ENCODE data around the gene TTYH2. TPM values are rescaled to one million over a fixed set of nuclear protein-coding genes. Genes with fewer than 3 reads are reported as not detected.

The TTYH2 gene
- total and polyA plus RNA-seq, 9 donors = 9.8 to 43.1 (median 18.9) TPM

- TF ChIP-seq POLR2A (IDR thresholded peaks at IDR 0.05) (no peak), CTCF (IDR thresholded peaks at IDR 0.05) (no peak), EP300 (IDR thresholded peaks at IDR 0.05) (no peak)
- Histone ChIP-seq H3K27me3 (no peaks in the 10 kb centered on the region), H3K9me3 (no peaks in the 10 kb centered on the region), H3K4me3 (no peak overlapping the region), H3K4me1 (ENCODE audit: insufficient read depth) (no peaks in the 10 kb centered on the region), H3K27ac (no peak overlapping the region), H3K36me3 (no peaks in the 10 kb centered on the region)
- no peak for DNase-seq
- intact Hi-C loops (cut with DNase I) = no loop called here
- WGBS, 3 donors = 68 to 73% (median 70%) methylated on average over 8 of the region's 8 CpGs
These were observed 38.8 kb downstream of the TTYH2 start for GRCh38 chr17:74252211-74252610.

- TF ChIP-seq POLR2A (IDR thresholded peaks at IDR 0.05) (no peak), EP300 (IDR thresholded peaks at IDR 0.05) (no peak), CTCF (IDR thresholded peaks at IDR 0.05) (no peak)
- intact Hi-C loops (cut with DNase I) = no loop called here
These were observed 39.7 kb downstream of the TTYH2 start for GRCh38 chr17:74253036-74253435.

GRCh38 chr17:74257311-74257710 is 43.9 kb downstream of the TTYH2 start:
- intact Hi-C loops (cut with DNase I) = no loop called here
- H3K4me3 ChIP-seq = no peak overlapping the region
- 87 to 88% (median 88%) methylated on average over 10 of the region's 10 CpGs for WGBS, 3 donors
- H3K27me3 ChIP-seq = no peaks in the 10 kb centered on the region
- no peak overlapping the region for H3K27ac ChIP-seq
- H3K36me3 ChIP-seq = no peaks in the 10 kb centered on the region
- DNase-seq = no peak
- no peaks in the 10 kb centered on the region for H3K4me1 ChIP-seq (ENCODE audit: insufficient read depth)
- TF ChIP-seq EP300 (IDR thresholded peaks at IDR 0.05) (no peak), POLR2A (IDR thresholded peaks at IDR 0.05) (no peak), CTCF (IDR thresholded peaks at IDR 0.05) (no peak)
- H3K9me3 ChIP-seq = no peaks in the 10 kb centered on the region

More at GRCh38 chr17:74253036-74253435, 39.7 kb downstream of the TTYH2 start:
- Histone ChIP-seq H3K27ac (no peak overlapping the region), H3K36me3 (no peaks in the 10 kb centered on the region), H3K4me1 (ENCODE audit: insufficient read depth) (no peaks in the 10 kb centered on the region), H3K4me3 (no peak overlapping the region), H3K27me3 (no peaks in the 10 kb centered on the region), H3K9me3 (no peaks in the 10 kb centered on the region)
- DNase-seq = no peak
- 90 to 95% (median 91%) methylated on average over 13 of the region's 13 CpGs for WGBS, 3 donors

- Histone ChIP-seq H3K36me3 (no peaks in the 10 kb centered on the region), H3K27ac (no peak overlapping the region), H3K27me3 (no peaks in the 10 kb centered on the region), H3K4me1 (ENCODE audit: insufficient read depth) (no peaks in the 10 kb centered on the region), H3K9me3 (no peaks in the 10 kb centered on the region), H3K4me3 (no peak overlapping the region)
- no peak for DNase-seq
- no peak for TF ChIP-seq CTCF (IDR thresholded peaks at IDR 0.05)
- no peak for TF ChIP-seq EP300 (IDR thresholded peaks at IDR 0.05)
- TF ChIP-seq POLR2A (IDR thresholded peaks at IDR 0.05) = no peak
- 81 to 87% (median 81%) methylated on average over 21 of the region's 21 CpGs for WGBS, 3 donors
- intact Hi-C loops (cut with DNase I) = no loop called here
These were observed 46.5 kb downstream of the TTYH2 start for GRCh38 chr17:74259667-74260524.
